ACC112 (cell line): ENCODE measurements around the gene RGS7.
"Not testable (repeated sequence)": the region's sequence is repeated elsewhere in the genome, so short reads cannot be mapped to it uniquely, and the experiment has no call there.

Source experiments
- H2AFZ ChIP-seq: fragments of 200-600 bp; sonication (generic); one replicate; pipeline ENCODE4 v1.6.0; 2017; ENCODE audit warnings: antibody characterized with exemption, low read length; ENCODE audit not compliant: unreplicated experiment
- H3K27ac ChIP-seq: fragments of 200-600 bp; sonication (generic); 2 replicates; pipeline ENCODE4 v1.5.1; 2014; ENCODE audit warnings: low read depth, mild to moderate bottlenecking, antibody characterized with exemption, low read length, moderate library complexity
- H3K27me3 ChIP-seq: fragments of 200-600 bp; sonication (generic); 2 replicates; pipeline ENCODE4 v1.6.1; 2014; ENCODE audit warnings: mild to moderate bottlenecking, antibody characterized with exemption, low read length, moderate library complexity, mixed read lengths; ENCODE audit not compliant: insufficient read depth
- H3K36me3 ChIP-seq: fragments of 200-600 bp; sonication (generic); 2 replicates; pipeline ENCODE4 v1.6.1; 2016; ENCODE audit warnings: mild to moderate bottlenecking, antibody characterized with exemption, low read length, moderate library complexity, mixed read lengths; ENCODE audit not compliant: insufficient read depth
- H3K4me1 ChIP-seq: fragments of 200-600 bp; sonication (generic); one replicate; pipeline ENCODE4 v1.6.1; 2016; ENCODE audit warnings: low read length, mixed read lengths; ENCODE audit not compliant: insufficient read depth, unreplicated experiment, control insufficient read depth
- H3K4me3 ChIP-seq: fragments of 200-600 bp; sonication (generic); 2 replicates; pipeline ENCODE4 v1.5.1; 2014; ENCODE audit warnings: mild to moderate bottlenecking, low read depth, low read length
- H3K79me2 ChIP-seq: fragments of 200-600 bp; sonication (generic); one replicate; pipeline ENCODE4 v1.6.0; 2016; ENCODE audit warnings: low read length; ENCODE audit not compliant: control insufficient read depth, unreplicated experiment, insufficient read depth

RGS7 gene

DNA sequence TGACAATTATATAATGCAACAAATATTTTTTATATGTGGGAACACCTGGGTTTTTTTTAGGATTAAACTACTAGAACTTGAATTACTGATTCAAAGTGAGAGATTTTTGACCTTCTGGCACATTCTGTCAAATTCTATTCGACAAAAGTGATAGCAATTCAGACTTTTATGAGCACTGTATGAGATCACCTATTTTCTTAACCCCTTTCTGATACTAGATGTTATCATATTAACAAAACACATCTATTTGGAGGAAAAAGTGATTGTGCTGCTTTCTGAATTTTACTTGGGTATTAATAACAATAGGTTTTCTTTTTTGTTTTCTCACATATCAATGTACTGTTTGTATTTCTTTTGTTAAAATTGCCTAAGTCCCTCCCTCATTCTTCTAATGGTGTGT, 570.1 kb downstream of the RGS7 start:
- Histone ChIP-seq H3K27ac (no peak overlapping the region), H3K36me3 (no peaks in the 10 kb centered on the region), H2AFZ (no peak overlapping the region), H3K4me3 (no peak overlapping the region), H3K27me3 (no peaks in the 10 kb centered on the region), H3K79me2 (no peaks in the 10 kb centered on the region), H3K4me1 (peaks cover 12% of the 10 kb centered on the region)

DNA sequence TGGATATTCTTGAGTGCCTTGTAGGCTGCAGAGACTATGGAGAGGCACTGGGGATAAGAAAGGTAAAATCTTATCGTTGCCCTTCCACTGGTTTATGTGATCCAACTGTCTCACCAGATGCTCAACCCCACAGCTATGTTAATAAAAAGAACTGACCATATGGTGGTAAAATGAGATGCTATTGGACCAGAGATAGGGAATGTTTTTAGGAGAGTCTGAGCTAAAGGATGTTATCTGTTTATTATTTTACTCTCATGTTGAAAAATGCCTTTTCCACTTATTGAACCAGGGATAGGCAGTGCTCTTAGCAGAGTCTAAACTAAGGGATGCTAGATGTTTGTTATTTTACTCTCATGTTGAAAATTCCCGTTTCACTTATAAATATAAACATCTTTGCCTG, 572.2 kb downstream of the RGS7 start:
- Histone ChIP-seq H3K4me1 (peaks cover 6% of the 10 kb centered on the region), H3K79me2 (no peaks in the 10 kb centered on the region), H3K4me3 (no peak overlapping the region), H3K27ac (no peak overlapping the region), H3K27me3 (no peaks in the 10 kb centered on the region), H3K36me3 (no peaks in the 10 kb centered on the region), H2AFZ (no peak overlapping the region)

DNA sequence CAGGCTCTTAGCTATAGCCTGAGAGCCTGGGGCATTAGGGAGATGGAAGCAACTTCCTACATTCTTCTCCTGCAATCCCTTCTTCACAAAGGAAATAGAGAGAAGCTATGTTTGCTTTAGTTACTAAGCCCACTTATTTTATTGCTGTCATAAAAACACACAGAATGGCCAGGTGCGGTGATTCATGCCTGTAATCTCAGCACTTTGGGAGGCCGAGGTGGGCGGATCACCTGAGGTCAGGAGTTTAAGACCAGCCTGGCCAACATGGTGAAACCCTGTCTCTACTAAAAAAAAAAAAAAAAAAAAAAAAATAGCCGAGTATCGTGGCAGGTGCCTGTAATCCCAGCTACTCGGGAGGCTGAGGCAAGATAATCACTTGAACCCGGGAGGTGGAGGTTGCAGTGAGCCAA, 573.3 kb downstream of the RGS7 start:
- H3K79me2 ChIP-seq, H3K4me1 ChIP-seq, H3K4me3 ChIP-seq, H2AFZ ChIP-seq, H3K36me3 ChIP-seq, H3K27me3 ChIP-seq, H3K27ac ChIP-seq: not testable (repeated sequence)

DNA sequence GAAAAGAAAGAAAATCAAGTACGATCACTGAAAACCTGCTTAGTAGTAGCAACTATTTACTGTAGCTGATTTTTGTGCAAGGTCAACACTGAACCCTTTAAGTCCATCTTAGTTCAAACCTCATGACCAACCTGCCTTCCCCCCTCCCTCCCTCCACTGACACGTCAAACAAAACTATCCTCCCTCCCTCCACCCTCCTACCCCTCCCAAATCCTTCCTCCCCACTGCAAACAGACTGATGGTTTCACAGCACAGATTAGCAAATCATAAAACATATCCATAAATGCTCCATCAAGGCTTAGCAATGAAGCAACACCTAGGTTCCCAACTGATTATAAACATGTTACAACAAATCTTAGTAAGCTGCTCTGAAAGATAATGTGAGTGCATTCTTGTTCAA, 580.8 kb downstream of the RGS7 start:
- Histone ChIP-seq H3K36me3 (no peaks in the 10 kb centered on the region), H3K27me3 (no peaks in the 10 kb centered on the region), H3K27ac (no peak overlapping the region), H2AFZ (no peak overlapping the region), H3K79me2 (no peaks in the 10 kb centered on the region), H3K4me1 (no peaks in the 10 kb centered on the region), H3K4me3 (no peak overlapping the region)

DNA sequence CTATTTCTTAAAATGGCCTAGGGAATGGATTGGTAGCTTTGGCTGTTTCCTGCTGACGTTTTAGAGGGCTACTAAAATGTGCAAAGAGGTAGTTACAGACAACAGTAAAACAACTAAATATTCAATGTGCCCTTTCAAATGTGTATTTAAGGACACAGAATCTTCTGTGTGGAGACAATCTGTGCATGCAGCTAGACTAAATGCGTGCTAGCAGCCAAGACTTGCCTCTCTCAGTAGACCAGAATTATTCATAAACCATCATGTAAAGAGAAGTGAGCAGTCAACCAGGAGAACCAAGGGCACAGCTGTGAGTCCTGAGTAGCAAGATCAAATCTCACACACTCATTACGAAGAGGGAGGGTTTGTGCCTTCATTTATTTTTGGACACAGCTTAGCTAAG, 584.9 kb downstream of the RGS7 start:
- H3K79me2 ChIP-seq = no peaks in the 10 kb centered on the region
- no peaks in the 10 kb centered on the region for H3K27me3 ChIP-seq
- no peak overlapping the region for H3K4me3 ChIP-seq
- peaks cover under 1% of the 10 kb centered on the region for H3K4me1 ChIP-seq
- H3K27ac ChIP-seq = no peak overlapping the region
- H2AFZ ChIP-seq = no peak overlapping the region
- no peaks in the 10 kb centered on the region for H3K36me3 ChIP-seq

DNA sequence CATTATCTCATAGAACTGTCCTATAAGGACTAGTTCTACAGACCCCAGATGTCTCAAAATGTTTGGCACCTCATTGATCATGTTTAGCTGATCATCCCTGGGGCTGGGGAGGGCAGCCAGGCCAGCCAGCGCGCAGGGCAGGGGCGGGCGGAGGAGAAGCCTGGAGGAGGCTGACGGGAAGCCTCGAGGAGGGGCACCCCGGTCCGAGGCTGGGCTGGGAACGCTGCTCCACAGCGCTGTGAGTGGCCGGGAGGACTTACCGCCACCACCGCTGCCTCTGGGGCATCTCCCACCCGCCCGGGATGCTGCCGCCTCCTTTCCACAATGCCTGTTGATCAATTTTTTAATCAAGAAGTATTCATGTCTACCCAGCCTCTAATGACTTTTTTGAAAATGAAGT, 585.6 kb downstream of the RGS7 start:
- no peak overlapping the region for H3K27ac ChIP-seq
- no peak overlapping the region for H3K4me3 ChIP-seq
- no peaks in the 10 kb centered on the region for H3K79me2 ChIP-seq
- H2AFZ ChIP-seq = no peak overlapping the region
- H3K4me1 ChIP-seq = peaks cover 7% of the 10 kb centered on the region
- H3K27me3 ChIP-seq = no peaks in the 10 kb centered on the region
- no peaks in the 10 kb centered on the region for H3K36me3 ChIP-seq

DNA sequence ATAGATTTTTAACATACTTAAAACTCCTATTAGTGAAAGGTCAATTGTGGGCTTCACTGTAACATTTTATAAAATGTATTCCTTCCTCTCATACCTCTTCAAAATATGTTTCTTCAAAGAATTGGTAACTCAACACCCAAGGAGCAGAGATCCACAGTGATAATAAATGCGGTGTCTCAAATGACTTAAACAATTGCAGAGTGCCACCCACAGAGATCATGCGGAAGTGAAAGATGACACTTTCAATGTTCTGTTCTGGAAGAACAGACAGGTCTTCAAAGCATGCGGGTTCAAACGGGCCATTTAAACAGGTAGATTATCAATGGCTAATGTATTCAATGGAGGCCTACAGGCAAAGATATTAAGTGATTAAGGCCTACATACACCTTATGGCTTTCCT, 588.0 kb downstream of the RGS7 start:
- H3K36me3 ChIP-seq = no peaks in the 10 kb centered on the region
- no peak overlapping the region for H3K27ac ChIP-seq
- no peaks in the 10 kb centered on the region for H3K79me2 ChIP-seq
- H3K4me3 ChIP-seq = no peak overlapping the region
- peaks cover 18% of the 10 kb centered on the region for H3K4me1 ChIP-seq
- H2AFZ ChIP-seq = no peak overlapping the region
- H3K27me3 ChIP-seq = no peaks in the 10 kb centered on the region

DNA sequence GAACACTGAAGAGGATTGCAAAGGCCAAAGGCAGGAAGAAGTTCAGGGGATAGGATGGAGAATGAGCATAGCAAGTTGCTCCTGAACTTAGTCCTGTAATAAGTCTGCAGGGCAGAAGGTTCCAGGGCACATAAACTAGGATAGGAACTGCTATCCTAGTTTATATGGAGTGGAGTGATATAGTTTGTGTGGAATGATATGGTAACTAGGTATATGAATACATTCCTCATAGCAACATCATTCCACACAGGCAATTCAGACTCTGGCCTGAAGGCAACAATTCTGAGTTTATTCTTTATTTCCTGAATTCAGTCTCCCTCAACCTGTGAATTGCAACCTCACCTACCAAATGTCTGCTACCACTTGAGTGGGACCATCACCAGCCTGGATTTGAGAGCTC, 590.2 kb downstream of the RGS7 start:
- Histone ChIP-seq H3K36me3 (no peaks in the 10 kb centered on the region), H3K27me3 (no peaks in the 10 kb centered on the region), H3K79me2 (no peaks in the 10 kb centered on the region), H3K4me3 (no peak overlapping the region), H3K27ac (no peak overlapping the region), H2AFZ (no peak overlapping the region), H3K4me1 (peaks cover 18% of the 10 kb centered on the region)

DNA sequence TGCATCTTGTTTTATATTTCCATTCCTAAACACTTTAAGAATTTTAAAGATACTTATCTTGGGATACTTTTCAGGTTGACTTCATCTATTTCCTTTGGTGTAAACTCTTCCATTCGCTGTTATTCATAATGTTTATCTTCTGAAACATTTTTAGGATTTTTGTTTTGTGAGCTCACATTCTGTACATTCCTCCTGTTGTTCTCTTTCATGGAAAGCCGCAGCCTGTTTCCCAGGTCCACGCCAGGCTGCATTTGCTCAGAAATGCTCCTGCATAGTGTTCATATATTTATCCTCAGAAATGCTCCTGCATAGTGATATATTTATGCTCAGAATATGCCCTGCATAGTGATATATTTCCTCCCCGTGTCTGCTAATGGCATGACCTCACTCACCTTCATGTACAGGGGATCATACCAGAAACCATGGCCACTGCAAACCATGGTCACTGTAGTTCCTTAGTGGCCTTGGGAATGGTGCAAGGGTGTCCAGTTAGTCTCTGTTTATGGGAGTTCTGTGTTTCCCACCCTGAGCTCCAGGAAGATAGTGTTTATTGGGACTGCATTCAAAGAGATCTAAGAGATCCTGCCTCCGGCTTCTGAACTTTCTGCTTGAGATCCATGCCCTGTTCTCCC, 591.2 kb downstream of the RGS7 start:
- H3K4me1 ChIP-seq = peaks cover 18% of the 10 kb centered on the region
- H3K36me3 ChIP-seq = no peaks in the 10 kb centered on the region
- H3K27me3 ChIP-seq = no peaks in the 10 kb centered on the region
- no peaks in the 10 kb centered on the region for H3K79me2 ChIP-seq
- peak overlapping the region; percentile 39 for H2AFZ ChIP-seq
- no peak overlapping the region; the same call in 1 of the 2 replicates for H3K4me3 ChIP-seq
- H3K27ac ChIP-seq = peak overlapping the region; percentile 60

DNA sequence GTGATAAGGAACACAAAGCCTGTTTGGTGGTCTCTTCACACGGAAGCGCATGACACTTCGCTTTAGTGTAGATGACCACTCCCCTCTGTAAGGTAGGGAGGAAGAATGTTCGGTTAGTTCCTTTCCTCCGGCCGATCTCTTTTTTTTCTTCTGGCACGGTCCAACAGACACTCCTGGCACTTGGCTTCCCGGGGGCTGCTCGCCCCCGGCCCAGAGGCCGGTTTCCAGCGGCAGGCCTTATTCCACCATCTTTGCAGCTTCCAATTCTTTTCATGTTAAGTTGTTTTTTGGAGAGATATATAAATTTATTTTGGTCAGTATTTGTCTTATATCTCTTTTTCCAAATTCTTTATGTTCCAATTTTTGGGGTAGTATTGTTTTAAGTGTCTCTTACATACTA, 593.2 kb downstream of the RGS7 start:
- H3K27ac ChIP-seq = no peak overlapping the region
- no peaks in the 10 kb centered on the region for H3K36me3 ChIP-seq
- H3K79me2 ChIP-seq = no peaks in the 10 kb centered on the region
- no peak overlapping the region for H3K4me3 ChIP-seq
- no peak overlapping the region for H2AFZ ChIP-seq
- H3K27me3 ChIP-seq = no peaks in the 10 kb centered on the region
- H3K4me1 ChIP-seq = peaks cover 18% of the 10 kb centered on the region

DNA sequence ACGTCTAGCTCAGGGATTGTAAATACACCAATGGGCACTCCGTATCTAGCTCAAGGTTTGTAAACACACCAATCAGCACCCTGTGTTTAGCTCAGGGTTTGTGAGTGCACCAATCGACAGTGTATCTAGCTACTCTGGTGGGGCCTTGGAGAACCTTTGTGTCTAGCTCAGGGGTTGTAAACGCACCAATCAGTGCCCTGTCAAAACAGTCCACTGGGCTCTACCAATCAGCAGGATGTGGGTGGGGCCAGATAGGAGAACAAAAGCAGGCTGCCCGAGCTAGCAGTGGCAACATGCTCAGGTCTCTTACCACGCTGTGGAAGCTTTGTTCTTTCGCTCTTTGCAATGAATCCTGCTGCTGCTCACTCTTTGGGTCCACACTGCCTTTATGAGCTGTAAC, 593.9 kb downstream of the RGS7 start:
- not testable (repeated sequence) for H3K27me3 ChIP-seq, H2AFZ ChIP-seq, H3K27ac ChIP-seq, H3K79me2 ChIP-seq, H3K4me3 ChIP-seq, H3K36me3 ChIP-seq
- peaks cover 18% of the 10 kb centered on the region for H3K4me1 ChIP-seq
